SK-N-SH treated with all-trans-retinoic acid at 6 μM for 48 hours (cell line): ENCODE data around the gene ACSBG1.

Source experiments
- ATAC-seq: fragments of 200-7000 bp; cut with Tn5 transposase; 3 replicates; pipeline ENCODE4 v1.9.1; 2020; ENCODE audit warnings: mild to moderate bottlenecking, moderate library complexity
- ARNTL ChIP-seq: fragments of 450-650 bp; formaldehyde crosslinking; IDR thresholded peaks from 2 replicates; pipeline ENCODE4 v1.5.0; 2020; ENCODE audit warnings: low read depth, mild to moderate bottlenecking, moderate library complexity, borderline replicate concordance
- CREB5 ChIP-seq: fragments of 250-450 bp; sonication (Bioruptor Pico); IDR thresholded peaks from 2 replicates; pipeline ENCODE4 v1.5.1; 2020; ENCODE audit warnings: low read depth, mild to moderate bottlenecking, moderate library complexity
- CSRNP3 ChIP-seq: fragments of 250-450 bp; sonication (Bioruptor Pico); IDR thresholded peaks from 2 replicates; pipeline ENCODE4 v1.5.1; 2021; ENCODE audit warnings: mild to moderate bottlenecking, moderate library complexity
- ESRRG ChIP-seq: fragments of 250-450 bp; sonication (Bioruptor Pico); IDR thresholded peaks from 2 replicates; pipeline ENCODE4 v1.6.1; 2021; ENCODE audit warnings: mild to moderate bottlenecking
- GLIS3 ChIP-seq: fragments of 250-450 bp; sonication (Bioruptor Pico); IDR thresholded peaks from 2 replicates; pipeline ENCODE4 v1.5.0; 2020; ENCODE audit warnings: mild to moderate bottlenecking, moderate library complexity
- ISL1 ChIP-seq: fragments of 250-450 bp; sonication (Bioruptor Pico); IDR thresholded peaks from 2 replicates; pipeline ENCODE4 v2.1.2; 2022; ENCODE audit warnings: mild to moderate bottlenecking, moderate library complexity
- OSR1 ChIP-seq: fragments of 250-450 bp; sonication (Bioruptor Pico); IDR thresholded peaks from 2 replicates; pipeline ENCODE4 v1.8.0; 2022; ENCODE audit warnings: moderate library complexity, mild to moderate bottlenecking, inconsistent platforms
- PATZ1 ChIP-seq: fragments of 250-450 bp; sonication (Bioruptor Pico); IDR thresholded peaks from 2 replicates; pipeline ENCODE4 v1.8.0; 2020; ENCODE audit warnings: mild to moderate bottlenecking, moderate library complexity, borderline replicate concordance
- POU6F1 ChIP-seq: fragments of 250-450 bp; sonication (Bioruptor Pico); IDR thresholded peaks from 2 replicates; pipeline ENCODE4 v1.8.0; 2021; ENCODE audit warnings: low read depth, mild to moderate bottlenecking, moderate library complexity, borderline replicate concordance
- PPARA ChIP-seq: fragments of 250-450 bp; sonication (Bioruptor Pico); IDR thresholded peaks from 2 replicates; pipeline ENCODE4 v1.5.0; 2020; ENCODE audit warnings: mild to moderate bottlenecking, borderline replicate concordance
- RARB ChIP-seq: fragments of 250-450 bp; sonication (Bioruptor Pico); IDR thresholded peaks from 2 replicates; pipeline ENCODE4 v1.8.0; 2021; ENCODE audit warnings: mild to moderate bottlenecking, moderate library complexity
- SNAI2 ChIP-seq: fragments of 250-450 bp; sonication (Bioruptor Pico); IDR thresholded peaks from 2 replicates; pipeline ENCODE4 v1.5.0; 2020; ENCODE audit warnings: mild to moderate bottlenecking, moderate library complexity
- TCF4 ChIP-seq: fragments of 250-450 bp; sonication (Bioruptor Pico); IDR thresholded peaks from 2 replicates; pipeline ENCODE4 v1.8.0; 2021; ENCODE audit warnings: mild to moderate bottlenecking, moderate library complexity, borderline replicate concordance
- TSHZ2 ChIP-seq: fragments of 250-450 bp; sonication (Bioruptor Pico); IDR thresholded peaks from 2 replicates; pipeline ENCODE4 v1.5.0; 2020; ENCODE audit warnings: mild to moderate bottlenecking, moderate library complexity
- ZC3H10 ChIP-seq: fragments of 250-450 bp; sonication (Bioruptor Pico); IDR thresholded peaks from 2 replicates; pipeline ENCODE4 v1.5.1; 2021; ENCODE audit warnings: mild to moderate bottlenecking, moderate library complexity
- ZFP3 ChIP-seq: fragments of 250-450 bp; sonication (Bioruptor Pico); IDR thresholded peaks from 2 replicates; pipeline ENCODE4 v1.5.0; 2020; ENCODE audit warnings: mild to moderate bottlenecking, moderate library complexity
- ZFP30 ChIP-seq: fragments of 450-650 bp; formaldehyde crosslinking; IDR thresholded peaks from 2 replicates; pipeline ENCODE4 v1.5.0; 2022; ENCODE audit warnings: mild to moderate bottlenecking, moderate library complexity
- ZNF565 ChIP-seq: fragments of 450-650 bp; formaldehyde crosslinking; conservative IDR thresholded peaks from 2 replicates; pipeline ENCODE4 v1.5.0; 2020; ENCODE audit warnings: low read depth, mild to moderate bottlenecking, moderate library complexity
- ZNF70 ChIP-seq: fragments of 450-650 bp; formaldehyde crosslinking; IDR thresholded peaks from 2 replicates; pipeline ENCODE4 v1.5.0; 2020; ENCODE audit warnings: mild to moderate bottlenecking, moderate library complexity
- ZNF8 ChIP-seq: fragments of 450-650 bp; formaldehyde crosslinking; IDR thresholded peaks from 2 replicates; pipeline ENCODE4 v1.5.0; 2020; ENCODE audit warnings: mild to moderate bottlenecking, moderate library complexity

Gene ACSBG1

GRCh38 chr15:78257681-78258080 is 23.3 kb upstream of the ACSBG1 start (continued):
- TF ChIP-seq CSRNP3 (CRISPR knock-in tag) = no peak
- TF ChIP-seq, all 23 proteins: peak for 0

- ATAC-seq = no peak
- no peak for TF ChIP-seq CSRNP3 (CRISPR knock-in tag)
- TF ChIP-seq, all 23 proteins: peak for 0
These were observed 21.7 kb upstream of the ACSBG1 start for GRCh38 chr15:78256044-78256437.

- ATAC-seq = no peak
- TF ChIP-seq CREB5 (CRISPR knock-in tag) (no peak), TCF4 (CRISPR knock-in tag) (no peak), ZNF8 (CRISPR knock-in tag) (no peak), ZFP3 (CRISPR knock-in tag) (no peak), POU6F1 (CRISPR knock-in tag) (no peak), PATZ1 (no peak), TSHZ2 (no peak), ISL1 (CRISPR knock-in tag) (no peak), ZNF70 (CRISPR knock-in tag) (no peak), SNAI2 (CRISPR knock-in tag) (no peak), ZNF565 (CRISPR knock-in tag) (no peak), ZC3H10 (no peak), ESRRG (CRISPR knock-in tag) (no peak)
These were observed 21.2 kb upstream of the ACSBG1 start for GRCh38 chr15:78255421-78256043.

- no peak for ATAC-seq
- TF ChIP-seq ZC3H10 = no peak
- TF ChIP-seq RARB (CRISPR knock-in tag) = no peak
- TF ChIP-seq GLIS3 (CRISPR knock-in tag) = no peak
- no peak for TF ChIP-seq ZNF565 (CRISPR knock-in tag)
- TF ChIP-seq TCF4 (CRISPR knock-in tag) = no peak
- no peak for TF ChIP-seq ARNTL (CRISPR knock-in tag)
- no peak for TF ChIP-seq SNAI2 (CRISPR knock-in tag)
- TF ChIP-seq OSR1 (CRISPR knock-in tag) = no peak
- TF ChIP-seq ZNF70 (CRISPR knock-in tag) = no peak
- no peak for TF ChIP-seq PATZ1
- no peak for TF ChIP-seq ESRRG (CRISPR knock-in tag)
- no peak for TF ChIP-seq ZFP30 (CRISPR knock-in tag)
- no peak for TF ChIP-seq ZFP3 (CRISPR knock-in tag)
- TF ChIP-seq ISL1 (CRISPR knock-in tag) = no peak
- TF ChIP-seq PPARA (CRISPR knock-in tag) = no peak
These were observed 16.8 kb upstream of the ACSBG1 start for GRCh38 chr15:78251136-78251535.
